COLO829 (cell line): ENCODE data around the gene PGS1.

Experiments used
- DNase-seq: peaks from one replicate; pipeline ENCODE4 v3.0.0; 2012; ENCODE audit warnings: low spot score

The PGS1 gene

GRCh38 chr17:78387977-78388941 lies 9.8 kb downstream of the PGS1 start:
- DNase-seq = no peak

- no peak for DNase-seq
Measured at GRCh38 chr17:78390241-78391050, 12.0 kb downstream of the PGS1 start.

- no peak for DNase-seq
Measured at GRCh38 chr17:78391051-78391431, 12.6 kb downstream of the PGS1 start.

GRCh38 chr17:78391843-78392242 lies 13.4 kb downstream of the PGS1 start:
- no peak for DNase-seq

GRCh38 chr17:78392295-78392694 lies 13.8 kb downstream of the PGS1 start:
- DNase-seq = no peak

GRCh38 chr17:78393575-78393974 lies 15.1 kb downstream of the PGS1 start:
- DNase-seq = no peak

GRCh38 chr17:78394209-78394608 lies 15.8 kb downstream of the PGS1 start:
- DNase-seq = no peak

GRCh38 chr17:78395155-78395554 lies 16.7 kb downstream of the PGS1 start:
- no peak for DNase-seq

GRCh38 chr17:78396441-78397337 lies 18.2 kb downstream of the PGS1 start:
- no peak for DNase-seq

- DNase-seq = no peak
Measured at GRCh38 chr17:78397681-78398101, 19.2 kb downstream of the PGS1 start.

- DNase-seq = no peak
Measured at GRCh38 chr17:78398390-78398789, 19.9 kb downstream of the PGS1 start.

- no peak for DNase-seq
Measured at GRCh38 chr17:78399028-78399692, 20.7 kb downstream of the PGS1 start.

- no peak for DNase-seq
Measured at GRCh38 chr17:78399693-78400144, 21.3 kb downstream of the PGS1 start.

- DNase-seq = no peak
Measured at GRCh38 chr17:78400581-78401240, 22.3 kb downstream of the PGS1 start.

GRCh38 chr17:78401246-78401645 lies 22.8 kb downstream of the PGS1 start:
- DNase-seq = no peak

- no peak for DNase-seq
Measured at GRCh38 chr17:78401891-78402290, 23.4 kb downstream of the PGS1 start.

GRCh38 chr17:78403822-78404221 lies 25.4 kb downstream of the PGS1 start:
- DNase-seq = no peak

GRCh38 chr17:78406396-78406795 lies 27.9 kb downstream of the PGS1 start:
- DNase-seq = no peak

- DNase-seq = no peak
Measured at GRCh38 chr17:78406920-78407319, 28.5 kb downstream of the PGS1 start.

GRCh38 chr17:78407387-78408000 lies 29.0 kb downstream of the PGS1 start:
- no peak for DNase-seq
